GM21786 (cell line): Measurements from ENCODE around the gene CETP.
"Not testable (repeated sequence)": the region's sequence is repeated elsewhere in the genome, so short reads cannot be mapped to it uniquely, and the experiment has no call there.

Source experiments
- ATAC-seq: cut with Tn5 transposase; IDR thresholded peaks from one replicate; pipeline ENCODE4 v1.9.1; 2021; ENCODE audit not compliant: unreplicated experiment

Gene CETP

GRCh38 chr16:56997264-56997663 is 35.5 kb downstream of the CETP start:
- ATAC-seq, result no peak

GRCh38 chr16:56997931-56998330 is 36.2 kb downstream of the CETP start:
- no peak for ATAC-seq

- no peak for ATAC-seq
These were observed 36.6 kb downstream of the CETP start for GRCh38 chr16:56998352-56998751.

GRCh38 chr16:56998861-56999260 is 37.1 kb downstream of the CETP start:
- ATAC-seq, result no peak

- ATAC-seq, result peak; percentile 25
These were observed 37.9 kb downstream of the CETP start for GRCh38 chr16:56999409-57000270.

DNA sequence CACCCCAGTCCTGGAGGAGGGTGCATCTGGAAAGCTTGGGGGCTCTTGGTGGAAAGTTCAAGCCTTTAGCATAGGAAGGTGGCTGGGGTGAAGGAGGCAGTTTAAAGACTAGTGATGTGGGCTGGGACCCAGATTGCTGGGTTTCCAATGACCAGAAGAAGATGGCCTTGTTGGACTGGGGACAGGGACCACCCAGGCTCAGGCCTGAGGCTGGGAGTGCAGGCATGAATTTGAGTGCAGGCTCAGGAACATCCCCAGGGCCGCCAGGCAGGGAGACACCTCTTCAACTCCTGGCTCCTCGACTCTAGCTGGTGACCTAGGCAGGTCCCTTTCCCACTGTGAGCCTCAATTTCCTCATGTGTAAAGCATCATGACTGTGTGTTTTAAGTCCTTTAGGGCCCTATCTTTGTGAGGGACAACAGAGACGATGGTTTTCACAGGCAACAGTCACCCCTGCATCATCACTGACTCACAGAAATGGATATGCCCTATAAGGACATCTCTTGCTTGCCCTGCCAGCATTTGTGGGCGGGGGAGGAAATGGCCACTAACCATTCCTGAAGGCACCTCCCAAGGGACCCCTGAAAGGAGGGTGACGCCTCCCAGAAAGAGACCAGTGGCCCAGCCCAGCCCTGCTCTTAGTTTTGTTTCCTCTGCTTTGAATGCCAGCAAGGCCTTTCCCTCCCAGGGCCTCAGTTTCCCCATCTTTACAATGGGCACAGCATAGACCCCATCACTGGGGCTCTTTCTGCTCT is 38.7 kb downstream of the CETP start:
- ATAC-seq, result peak; percentile 59

- no peak for ATAC-seq
These were observed 39.4 kb downstream of the CETP start for GRCh38 chr16:57001026-57001679.

- no peak for ATAC-seq
These were observed 42.0 kb downstream of the CETP start for GRCh38 chr16:57003439-57004386.

DNA sequence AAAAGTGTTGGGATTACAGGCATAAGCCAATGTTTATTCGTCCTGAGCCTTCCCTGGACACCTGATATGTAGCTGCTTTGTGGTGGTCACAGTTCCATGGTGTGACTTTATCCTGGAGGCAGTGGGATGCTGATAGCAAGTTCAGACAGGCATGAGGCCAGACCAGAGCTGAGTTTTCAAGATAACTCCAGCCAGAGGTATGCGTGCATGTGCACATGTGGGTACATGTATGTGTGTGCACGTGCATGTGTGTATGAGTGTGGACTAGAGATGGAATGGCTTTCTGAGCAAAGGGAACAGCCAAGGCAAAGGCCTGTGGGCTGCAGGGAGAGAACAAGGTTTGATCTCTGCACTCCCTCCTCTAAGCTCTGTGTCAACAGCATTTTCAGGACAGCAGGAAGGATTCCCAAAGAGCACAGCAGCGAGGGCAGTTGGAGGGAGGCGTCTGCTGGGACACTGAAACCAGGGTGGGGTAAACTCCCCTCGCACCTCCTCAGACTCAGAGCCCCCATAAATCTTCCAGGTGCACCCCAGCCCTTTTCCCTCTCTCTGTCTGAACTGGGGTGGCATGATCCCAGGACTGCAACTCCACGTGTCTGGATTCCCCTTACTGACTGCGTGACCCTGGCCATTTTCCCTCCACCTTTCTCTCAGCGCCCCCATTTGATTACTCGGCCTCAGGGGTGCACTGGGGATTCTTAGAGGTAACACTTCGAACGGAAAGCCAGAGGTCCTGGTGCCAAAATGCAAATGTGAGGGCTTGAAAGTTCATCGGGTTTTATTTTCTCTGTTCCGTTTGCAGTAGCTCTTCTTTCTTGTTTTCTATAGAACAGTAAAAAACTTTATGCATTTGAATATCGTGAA is 42.9 kb downstream of the CETP start:
- ATAC-seq, result no peak

DNA sequence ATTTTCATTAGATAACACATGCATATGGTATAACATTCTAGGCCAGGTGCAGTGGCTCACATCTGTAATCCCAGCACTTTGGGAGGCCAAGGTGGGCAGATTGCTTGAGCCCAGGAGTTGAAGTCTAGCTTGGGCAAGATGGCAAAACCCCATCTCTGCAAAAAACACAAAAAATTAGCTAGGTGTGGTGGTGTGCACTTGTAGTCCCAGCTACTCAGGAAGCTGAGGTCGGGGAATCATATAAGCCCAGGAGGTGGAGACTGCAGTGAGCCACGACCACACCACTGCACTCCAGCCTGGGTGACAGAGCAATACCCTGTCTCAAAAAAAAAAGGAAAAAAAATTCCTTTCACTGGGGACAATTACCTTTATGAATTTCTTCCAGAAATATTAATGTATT is 43.8 kb downstream of the CETP start:
- ATAC-seq, result not testable (repeated sequence)

GRCh38 chr16:57007050-57007449 is 45.3 kb downstream of the CETP start:
- no peak for ATAC-seq

- ATAC-seq, result no peak
These were observed 45.8 kb downstream of the CETP start for GRCh38 chr16:57007530-57007929.

GRCh38 chr16:57008440-57008839 is 46.7 kb downstream of the CETP start:
- no peak for ATAC-seq

DNA sequence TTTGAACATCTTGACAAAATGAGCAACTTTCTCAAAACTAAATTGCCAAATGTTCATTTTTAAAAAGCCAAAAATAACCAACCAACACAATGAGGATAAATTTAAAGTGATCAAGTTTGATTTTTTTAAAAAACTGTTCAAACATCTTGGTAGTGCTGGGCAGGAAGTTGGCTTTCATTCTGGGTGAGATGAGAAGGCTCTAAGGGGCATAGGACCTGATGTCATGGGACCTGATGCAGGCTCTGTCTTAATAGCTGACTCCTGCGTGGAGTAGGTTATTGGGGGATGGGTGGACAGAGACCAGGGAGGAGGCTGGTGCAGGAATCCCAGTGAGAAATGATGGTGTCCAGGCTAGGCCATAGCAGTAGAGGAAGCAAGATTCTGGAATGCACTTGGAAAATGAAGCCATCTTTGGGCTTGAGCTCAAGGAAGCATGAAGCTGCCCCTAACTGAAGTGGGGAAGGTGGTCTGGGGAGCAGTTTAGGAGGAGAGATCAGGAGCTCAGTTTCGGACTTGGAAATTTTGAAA is 48.0 kb downstream of the CETP start:
- no peak for ATAC-seq

- no peak for ATAC-seq
These were observed 50.6 kb downstream of the CETP start for GRCh38 chr16:57012353-57012752.

- ATAC-seq, result no peak
These were observed 51.5 kb downstream of the CETP start for GRCh38 chr16:57013229-57013628.

DNA sequence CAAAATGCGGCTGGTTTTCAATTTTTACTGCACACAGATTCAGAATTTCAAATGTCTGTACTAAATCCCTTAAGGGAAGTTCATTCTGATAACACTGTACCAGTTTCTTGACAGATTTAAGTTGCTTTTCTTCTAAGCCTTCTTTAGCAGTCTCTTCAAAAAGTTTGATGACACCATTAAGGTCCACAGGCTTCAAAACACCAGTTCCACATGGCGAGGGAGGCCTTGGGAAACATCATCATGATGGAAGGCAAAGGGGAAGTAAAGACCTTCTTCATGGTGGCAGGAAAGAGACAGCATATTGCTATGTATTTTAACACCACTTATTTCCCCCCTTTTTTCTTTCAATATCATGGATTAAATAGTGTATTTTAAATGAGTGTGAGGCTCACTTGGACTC is 52.2 kb downstream of the CETP start:
- ATAC-seq, result no peak

DNA sequence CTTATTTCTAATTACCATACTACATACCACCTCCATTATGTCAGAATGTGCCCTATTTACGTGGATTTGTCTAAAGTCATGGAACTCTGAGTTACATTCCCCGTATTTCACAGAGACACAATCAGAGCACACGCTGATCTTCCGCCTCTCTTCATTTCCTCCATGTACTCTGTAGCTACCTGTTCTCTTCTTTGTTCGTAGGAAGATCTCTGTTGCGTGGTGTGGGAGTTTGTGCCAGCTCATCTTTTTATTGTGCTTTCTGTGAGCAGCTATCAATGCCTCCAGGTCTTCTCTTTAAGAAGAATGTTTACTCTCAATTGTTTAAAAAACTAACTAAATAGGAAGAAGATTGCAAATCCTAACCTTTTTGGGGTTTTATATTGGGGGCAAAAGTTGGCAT is 54.6 kb downstream of the CETP start:
- ATAC-seq, result no peak

- no peak for ATAC-seq
These were observed 55.1 kb downstream of the CETP start for GRCh38 chr16:57016831-57017230.
